ENCODE data around the gene NT5DC4.

- TF ChIP-seq POLR2A (IDR thresholded peaks at IDR 0.05) (no peak), CTCF (IDR thresholded peaks at IDR 0.05) (no peak)
Measured at GRCh38 chr2:112772322-112772721, 51.5 kb downstream of the NT5DC4 start.
